Caco-2 (cell line): Measurements from ENCODE around the gene CD9. TPM values are rescaled to one million over a fixed set of nuclear protein-coding genes. Genes with fewer than 3 reads are reported as not detected.

Source experiments
- total RNA-seq: library from RNA; stranded (reverse); gene quantifications from 2 replicates; pipeline ENCODE4 v1.2.3, GENCODE V29; 2022

The CD9 gene
- total RNA-seq, 1 experiment from 2014 or later: 170 TPM

Other genes starting within 250 kb of the CD9 start
- gene VWF, start 75.7 kb upstream of the CD9 start, total RNA-seq: 0.30 and 0.41 TPM in 2 replicates
- gene PLEKHG6, start 110.3 kb downstream of the CD9 start, total RNA-seq: 109 and 123 TPM in 2 replicates
- 79.0 and 79.4 TPM in 2 replicates for gene TNFRSF1A, start 141.7 kb downstream of the CD9 start, total RNA-seq
- 52.6 and 53.5 TPM in 2 replicates for gene SCNN1A, start 175.2 kb downstream of the CD9 start, total RNA-seq
- gene LTBR, start 183.8 kb downstream of the CD9 start, total RNA-seq: 194 and 197 TPM in 2 replicates
- gene CD27, start 244.6 kb downstream of the CD9 start, total RNA-seq: not detected in 2 replicates